NCI-H1694 (cell line): Measurements from ENCODE around the gene JCAD.

ENCODE experiments used
- DNase-seq: peaks from one replicate; lab custom pipeline; 2025; lab: John Stamatoyannopoulos, UW

The JCAD gene

DNA sequence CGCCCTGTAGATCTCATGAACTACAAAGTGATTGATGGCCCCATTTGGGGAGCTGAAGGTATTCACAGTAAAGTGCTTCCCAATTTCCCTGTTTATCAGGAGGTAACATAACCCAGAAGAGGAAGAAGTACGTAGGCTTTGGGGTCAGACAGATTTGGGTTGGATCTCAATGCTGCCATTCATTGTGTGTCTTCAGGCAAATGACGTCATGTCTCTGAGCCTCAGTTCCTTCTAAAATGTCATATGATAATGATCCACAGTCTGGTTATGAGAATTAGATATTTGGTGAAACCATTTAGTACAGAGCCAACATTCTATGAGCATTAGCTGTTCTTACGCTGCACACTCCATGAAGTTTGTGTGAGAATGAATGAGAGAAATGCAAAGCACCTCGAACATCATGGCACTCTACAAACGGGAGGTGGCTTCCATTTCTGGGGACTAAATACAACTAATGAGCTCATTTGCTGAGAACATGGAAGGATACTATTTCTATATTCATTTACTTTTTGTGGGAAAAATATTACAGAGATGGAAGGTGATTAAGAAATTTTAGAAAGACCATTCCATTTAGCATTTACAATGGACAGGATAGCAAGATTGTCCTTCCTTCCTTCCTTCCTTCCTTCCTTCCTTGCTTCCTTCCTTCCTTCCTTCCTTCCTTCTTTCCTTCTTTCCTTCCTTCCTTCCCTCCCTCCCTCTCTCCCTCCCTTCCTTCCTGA is 13.8 kb upstream of the JCAD start:
- DNase-seq: no peak

DNA sequence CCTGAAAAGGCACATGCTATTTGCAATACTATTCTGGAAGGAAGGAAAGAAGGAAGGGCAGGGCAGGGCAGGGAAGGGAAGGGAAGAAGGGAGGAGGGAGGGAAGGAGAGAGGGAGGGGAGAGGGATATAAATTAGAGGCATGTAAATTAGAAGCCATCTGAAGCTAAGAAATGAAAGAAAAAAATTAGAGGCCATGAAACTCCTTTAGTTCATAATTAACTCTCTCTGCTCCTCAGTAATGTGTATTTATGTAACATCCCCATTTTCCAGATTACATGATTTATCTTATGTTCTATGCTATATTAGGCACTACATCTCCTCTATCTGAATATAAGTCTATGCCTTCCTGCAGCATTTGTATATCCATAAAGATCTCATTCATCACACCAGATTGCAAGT is 12.7 kb upstream of the JCAD start:
- DNase-seq: no peak

DNA sequence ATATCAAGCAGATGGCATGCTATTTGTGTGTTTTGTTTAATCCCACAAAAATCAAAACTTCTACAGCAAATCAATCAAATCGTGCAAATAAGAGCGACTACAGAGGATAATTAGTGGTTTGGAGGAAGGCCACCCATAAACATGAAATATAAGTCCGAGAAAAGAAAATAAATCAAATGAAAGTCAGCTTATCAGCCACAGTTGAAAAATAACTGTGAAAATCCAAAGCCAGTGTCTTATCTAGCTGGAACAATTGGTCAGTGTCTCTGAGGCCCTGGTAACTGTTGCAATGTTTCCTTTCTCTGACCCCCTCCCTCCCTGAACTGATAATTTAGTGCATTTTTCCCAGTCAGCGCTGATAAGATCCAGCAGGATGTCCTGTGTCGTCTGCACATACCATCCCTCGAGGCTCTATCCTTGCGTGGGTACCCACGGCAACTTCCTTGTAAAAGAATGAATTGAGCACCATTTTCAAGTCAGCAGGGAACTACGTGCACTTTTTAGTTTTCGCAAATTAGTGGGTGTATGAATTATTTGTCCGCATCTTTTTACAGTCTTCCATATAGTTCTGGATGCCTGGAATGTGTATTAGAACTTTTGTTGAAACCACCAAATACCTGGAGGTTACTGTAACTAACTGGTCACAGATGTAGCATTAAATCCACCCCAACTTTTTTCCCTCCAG is 10.8 kb upstream of the JCAD start:
- DNase-seq: no peak

DNA sequence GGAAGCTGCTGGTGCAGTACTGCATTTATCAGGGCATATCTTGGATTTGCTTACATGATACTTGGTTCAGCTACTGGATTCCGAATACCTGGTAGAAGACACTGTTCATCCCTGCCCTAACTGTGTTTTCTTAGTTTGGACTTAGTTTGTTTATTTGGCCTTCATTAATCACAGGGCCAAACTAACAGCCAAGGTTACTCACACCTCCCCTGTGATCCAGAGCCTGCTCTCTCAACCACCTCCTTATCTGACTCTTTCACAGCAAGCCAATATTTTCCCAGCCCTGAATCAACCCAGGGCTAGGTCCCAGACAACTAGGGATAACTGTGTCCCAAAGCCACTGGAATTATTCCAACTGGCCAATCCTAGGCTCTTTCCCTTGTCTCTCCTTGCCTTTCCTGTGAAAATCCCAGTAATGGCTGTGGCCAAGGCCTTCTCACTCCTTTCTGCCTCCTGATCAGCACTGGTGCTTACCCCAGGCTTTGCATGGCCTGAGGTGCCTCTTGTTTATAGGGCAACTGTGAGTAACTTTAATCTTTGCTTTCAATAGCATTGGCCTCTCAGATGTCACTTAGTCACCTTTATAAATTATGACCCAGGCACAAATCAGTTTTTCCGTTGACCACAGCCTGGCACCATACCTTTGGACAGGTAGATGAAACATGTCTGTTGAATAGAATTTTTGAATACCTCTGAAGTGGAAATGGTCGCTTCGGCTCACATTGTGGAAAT is 9.3 kb upstream of the JCAD start:
- DNase-seq: no peak

DNA sequence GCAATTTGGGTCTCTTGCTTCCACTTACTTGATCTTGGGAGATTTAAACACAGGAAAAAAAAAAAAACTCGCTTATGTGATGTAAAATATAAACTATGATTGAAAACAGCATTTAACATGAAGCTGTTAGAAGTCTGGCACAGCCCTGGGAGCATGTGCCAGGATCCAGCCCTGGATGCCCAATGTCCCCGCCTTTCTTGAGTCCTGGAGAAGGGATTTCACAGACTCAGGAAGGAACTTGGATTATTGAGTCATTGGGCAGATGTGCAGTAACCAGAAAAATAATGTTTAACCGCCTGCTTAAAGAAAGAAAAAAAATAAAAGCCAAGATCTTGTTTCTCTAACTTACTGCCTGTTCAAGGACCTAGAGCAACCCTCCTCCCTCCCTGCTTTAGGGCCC is 3.7 kb upstream of the JCAD start:
- DNase-seq: no peak

DNA sequence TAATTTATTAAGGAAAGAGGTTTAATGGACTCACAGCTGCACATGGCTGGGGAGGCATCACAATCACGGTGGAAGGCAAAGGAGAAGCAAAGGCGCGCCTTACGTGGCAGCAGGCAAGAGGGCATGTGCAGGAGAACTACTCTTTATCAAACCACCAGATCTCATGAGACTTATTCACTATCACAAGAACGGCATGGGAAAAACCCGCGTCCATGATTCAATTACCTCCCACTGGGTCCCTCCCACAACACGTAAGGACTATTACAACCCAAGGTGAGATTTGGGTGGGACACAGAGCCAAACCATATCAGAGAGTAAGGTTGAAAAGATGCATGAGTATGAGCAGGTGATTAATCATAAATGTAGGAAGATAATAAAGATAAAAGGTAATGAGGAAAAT is 3.2 kb upstream of the JCAD start:
- no peak for DNase-seq

DNA sequence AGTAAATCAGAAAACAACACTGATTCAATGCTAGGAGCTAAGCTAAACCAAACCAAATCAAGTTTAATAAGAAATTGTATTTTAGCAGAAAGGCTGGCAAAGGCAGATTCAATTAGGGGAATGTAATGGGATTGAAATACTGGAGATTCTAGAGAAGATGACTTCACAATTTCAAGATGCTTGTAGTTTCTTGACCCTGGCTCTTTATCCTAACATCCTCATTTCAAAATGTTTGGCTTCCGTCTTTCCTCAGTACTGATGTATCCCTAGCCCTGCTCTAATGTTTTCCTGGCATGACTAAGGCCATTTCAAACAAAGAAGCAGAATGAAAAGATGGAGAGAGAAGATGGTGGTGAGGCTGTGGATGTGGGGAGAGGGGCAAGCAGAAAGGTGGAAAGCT is 2.7 kb upstream of the JCAD start:
- no peak for DNase-seq

DNA sequence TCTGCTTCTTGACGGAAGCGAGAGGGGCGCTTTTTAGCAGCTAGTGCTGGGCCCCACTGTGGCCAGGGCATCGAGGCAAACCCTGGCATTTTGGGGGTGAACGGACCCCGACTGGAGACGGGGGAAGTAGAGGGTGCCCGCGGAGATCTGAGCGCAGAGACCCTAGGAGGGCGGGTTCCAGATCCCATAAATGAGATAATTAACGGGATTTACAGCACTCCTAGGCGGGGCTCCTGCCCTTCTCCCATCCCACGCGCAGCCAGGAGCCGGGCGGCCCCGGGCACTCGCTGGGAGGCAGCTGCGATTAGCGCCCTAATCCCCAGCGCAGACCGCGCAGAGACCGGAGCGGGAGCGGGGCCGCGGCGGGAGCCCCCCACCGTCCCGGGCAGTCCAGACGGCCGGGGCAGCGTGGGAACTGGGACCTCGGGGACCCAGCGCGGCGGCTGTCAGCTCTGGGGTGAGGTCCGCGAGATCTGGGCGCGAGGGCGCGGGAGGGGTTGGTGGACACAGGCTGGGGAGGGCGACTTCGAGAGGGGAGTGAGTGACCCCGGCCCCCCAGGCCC is 735 bp downstream of the JCAD start:
- DNase-seq: no peak

DNA sequence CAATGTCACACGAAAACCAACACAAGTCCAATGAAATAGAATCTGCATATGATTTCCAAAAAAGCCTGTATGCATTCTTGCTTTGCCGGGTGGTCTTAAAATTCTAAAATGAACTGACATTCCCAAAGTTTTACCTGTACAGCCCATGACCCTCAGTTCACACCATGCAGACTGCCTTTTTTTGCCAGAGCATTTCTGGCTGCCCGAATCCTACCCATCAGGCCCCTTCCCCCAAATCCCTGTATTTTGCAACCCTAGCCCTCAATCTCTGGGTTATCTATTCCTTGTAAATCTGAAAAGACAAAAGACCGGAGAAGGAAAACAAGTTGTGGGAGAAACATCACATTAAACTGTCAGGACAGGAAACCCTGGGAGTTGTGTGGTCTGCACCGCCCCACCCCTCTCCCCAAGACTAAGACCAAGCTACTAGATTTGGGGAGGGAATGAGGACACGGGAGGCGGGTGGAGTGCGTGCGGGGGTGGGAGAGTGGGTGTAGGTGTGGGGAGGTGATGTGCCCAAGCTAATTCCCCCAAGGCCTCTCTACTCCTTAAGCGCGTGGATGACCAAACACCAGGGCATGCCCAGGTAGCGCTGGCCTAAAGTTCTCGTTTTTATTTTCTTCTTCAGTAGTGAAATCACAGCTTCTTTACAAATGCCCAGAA is 1.4 kb downstream of the JCAD start:
- no peak for DNase-seq

DNA sequence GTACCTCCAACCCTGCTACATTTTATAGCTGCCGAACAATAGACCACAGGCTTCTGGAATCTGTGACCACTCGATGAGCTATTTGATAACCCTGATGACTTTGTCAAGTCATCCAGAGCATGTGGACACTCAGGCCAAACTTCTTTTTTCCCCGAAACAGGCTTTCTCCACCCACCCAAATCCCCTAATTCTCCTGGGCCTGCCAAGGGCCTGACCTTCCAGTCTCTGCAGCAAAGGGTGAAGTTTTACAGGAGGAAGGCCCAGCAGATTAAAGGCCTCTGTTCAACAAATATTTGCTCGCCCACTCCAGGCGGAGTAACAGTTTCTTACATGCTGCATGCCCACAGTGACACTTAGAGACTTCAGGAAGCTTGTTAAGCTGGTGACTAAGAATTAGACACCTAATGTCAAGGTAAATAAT is 2.0 kb downstream of the JCAD start:
- DNase-seq: no peak

DNA sequence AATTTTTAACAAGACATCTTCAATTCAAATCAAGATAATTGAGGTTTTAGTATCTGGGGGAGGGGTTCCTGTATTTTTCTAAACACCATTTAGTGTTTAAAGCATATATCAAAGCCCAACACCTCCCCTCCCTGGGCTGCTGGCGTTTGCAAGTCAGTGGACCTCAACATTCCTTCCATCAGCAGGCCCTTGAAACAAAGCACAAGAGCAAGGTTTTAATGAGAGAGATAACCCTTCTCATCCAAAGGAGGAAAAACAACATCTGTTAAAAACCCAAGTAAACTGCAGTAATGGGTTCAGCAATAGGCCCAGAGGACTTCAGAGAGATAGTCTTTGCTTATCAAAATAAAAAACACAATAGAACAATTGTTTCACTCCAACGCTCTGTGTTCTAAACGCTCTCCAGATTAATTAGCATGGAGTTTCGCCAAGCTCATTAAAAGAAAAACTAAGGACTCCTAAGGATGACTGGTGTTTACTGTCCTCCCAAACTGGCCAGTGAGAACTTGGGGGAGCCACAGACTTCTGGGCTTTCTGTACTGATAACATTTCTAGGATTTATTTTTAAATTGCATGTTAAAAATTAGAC is 2.5 kb downstream of the JCAD start:
- DNase-seq: no peak

DNA sequence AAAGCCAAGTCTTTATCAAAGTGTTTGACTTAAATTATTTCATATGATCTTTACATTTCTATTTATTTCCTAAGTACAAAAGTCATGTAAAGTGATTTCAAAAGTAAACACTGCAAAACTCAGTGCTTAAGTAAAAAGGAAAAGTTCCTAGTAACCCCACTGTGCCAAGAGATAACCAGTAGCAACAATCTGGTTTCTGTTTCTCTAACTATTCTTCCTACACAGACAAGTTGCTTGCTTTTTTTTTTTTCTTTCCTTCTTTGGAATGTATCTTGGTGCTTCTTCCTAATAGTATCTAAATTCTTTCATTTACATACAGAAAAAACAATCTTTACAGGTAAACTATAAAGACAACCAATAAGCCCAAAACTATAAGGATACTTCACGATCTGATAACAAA is 3.1 kb downstream of the JCAD start:
- DNase-seq: no peak

DNA sequence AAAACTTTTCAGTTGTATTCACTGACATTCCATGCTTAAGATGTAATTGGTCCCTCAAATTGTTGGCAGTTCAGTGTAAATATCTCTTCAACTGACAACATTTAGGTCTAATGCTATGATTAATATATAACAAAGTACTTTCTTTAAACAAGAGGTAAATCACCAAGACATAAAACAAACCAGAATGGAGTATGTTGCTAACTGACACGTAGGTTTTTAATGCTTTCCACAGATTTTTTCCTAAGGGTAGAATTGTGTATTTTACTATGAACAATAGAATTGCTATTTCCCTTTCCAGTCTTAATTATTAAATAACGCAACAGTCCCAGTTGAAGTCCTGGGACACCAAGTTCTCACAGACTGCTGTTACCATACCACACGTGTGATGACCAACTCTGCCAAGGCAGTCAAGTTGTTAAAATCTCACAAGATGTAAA is 4.1 kb downstream of the JCAD start:
- DNase-seq: no peak

DNA sequence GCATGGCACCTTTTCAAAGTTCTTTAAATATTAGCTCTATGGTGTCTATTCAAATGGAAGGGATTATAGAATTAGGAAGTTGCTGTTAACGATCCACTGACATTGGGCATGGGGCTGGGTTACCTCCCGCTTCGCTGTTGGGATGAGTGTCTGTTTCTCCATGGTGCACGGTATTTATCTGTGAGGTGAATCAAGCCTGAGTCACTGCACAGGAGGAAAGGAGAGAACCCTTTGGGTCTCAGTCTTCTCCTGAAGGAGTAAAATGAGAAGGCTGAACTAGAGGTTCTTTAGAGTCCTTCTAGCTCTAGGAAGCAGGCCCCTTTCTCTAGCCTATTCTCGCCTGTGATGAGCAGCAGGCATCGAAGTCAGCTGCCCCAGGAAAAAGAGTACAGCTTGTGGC is 7.3 kb downstream of the JCAD start:
- no peak for DNase-seq

DNA sequence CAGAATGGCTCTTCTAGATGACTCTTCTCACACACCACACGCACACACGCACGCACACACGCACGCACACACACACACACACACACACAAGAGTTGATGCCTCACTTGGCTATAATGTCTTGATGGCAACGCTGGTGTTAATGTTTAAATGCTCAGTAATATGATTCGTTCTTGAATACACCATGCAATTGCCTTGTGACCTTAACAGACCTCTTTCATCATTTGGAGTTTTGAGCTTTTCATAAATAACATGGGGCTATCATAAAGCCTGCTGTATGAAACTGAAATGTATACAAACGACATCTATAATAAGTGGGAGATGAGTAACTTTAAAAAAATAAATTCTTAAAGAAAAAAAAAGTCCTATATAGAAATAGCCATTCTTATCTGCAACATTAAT is 8.2 kb downstream of the JCAD start:
- peak; percentile 48 for DNase-seq

DNA sequence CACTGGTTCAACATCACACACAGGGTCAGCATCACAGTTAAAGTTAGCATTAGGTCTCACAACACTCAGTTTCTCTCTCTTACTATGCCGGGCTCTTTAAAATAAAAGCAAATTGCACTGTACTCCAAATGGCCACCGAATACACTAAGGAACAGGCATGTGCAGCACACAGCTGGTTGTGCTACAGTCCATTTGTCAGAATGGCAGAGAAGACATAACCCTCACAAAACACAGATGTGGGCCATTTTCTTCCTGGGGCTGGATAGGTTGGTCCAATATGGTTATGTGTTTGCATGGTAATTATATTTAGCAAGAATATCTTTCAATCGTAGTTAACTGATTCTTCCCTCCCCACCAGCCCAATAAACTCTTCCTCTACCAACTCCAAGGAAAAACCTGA is 9.0 kb downstream of the JCAD start:
- DNase-seq: peak; percentile 30

DNA sequence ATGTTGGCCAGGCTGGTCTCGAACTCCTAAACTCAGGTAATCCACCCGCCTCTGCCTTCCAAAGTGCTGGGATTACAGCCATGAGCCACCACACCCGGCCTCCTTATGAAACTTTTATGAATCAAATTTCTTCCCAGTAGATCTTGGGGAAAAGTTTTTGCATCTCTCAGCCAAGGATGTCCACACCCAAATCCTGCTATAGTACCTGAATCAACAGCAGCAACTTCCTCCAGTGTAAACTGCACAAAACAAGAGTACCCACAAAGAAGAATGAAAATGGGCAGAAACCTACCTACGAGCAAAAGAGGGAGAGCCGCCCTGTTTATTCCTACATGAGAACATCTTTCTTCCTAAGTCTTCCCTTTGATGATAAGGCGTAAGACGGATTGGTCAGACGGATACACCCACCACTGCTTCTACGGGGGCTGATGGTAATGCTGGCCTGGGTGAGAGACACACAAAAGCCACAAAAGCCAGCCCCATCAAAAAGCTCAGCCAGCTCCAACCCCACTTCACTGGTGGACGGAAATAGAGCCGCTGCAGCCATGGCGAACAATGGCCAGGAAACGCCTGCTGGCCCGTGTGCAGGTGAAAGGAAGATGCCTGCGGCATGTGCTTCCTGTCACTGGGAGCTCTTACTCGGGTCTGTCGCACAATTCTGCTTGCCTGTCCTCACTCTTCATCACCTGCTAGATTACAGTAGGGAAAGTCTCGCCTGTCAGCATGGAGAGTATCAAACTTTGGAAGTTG is 10.4 kb downstream of the JCAD start:
- no peak for DNase-seq

DNA sequence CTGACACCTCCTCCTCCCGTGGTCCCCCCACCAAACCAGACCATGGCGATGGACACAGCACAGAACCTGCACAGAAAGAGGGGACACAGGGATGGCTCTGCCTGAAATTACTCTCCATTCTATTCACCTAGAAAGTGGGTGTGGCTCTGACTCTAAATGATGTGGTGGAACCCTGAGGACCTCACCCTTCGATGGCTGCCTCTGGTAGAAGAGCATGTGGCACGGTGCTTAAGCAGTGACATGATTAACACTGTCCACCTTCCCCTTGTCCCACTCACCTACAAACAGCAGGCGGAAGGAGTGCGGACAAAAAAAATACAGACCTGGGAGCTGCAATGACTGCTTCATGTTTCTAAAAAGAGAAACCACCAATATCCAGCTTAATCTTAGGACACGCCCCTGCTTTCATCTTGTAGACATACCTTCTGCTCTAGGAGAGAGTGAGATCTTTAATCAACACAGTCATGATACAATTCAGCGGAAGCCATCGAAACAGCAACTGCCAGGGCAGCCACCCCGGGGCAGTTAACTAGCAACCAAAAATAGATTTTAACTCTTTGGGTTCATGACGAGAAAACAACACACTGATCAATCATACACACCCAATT is 11.4 kb downstream of the JCAD start:
- no peak for DNase-seq

DNA sequence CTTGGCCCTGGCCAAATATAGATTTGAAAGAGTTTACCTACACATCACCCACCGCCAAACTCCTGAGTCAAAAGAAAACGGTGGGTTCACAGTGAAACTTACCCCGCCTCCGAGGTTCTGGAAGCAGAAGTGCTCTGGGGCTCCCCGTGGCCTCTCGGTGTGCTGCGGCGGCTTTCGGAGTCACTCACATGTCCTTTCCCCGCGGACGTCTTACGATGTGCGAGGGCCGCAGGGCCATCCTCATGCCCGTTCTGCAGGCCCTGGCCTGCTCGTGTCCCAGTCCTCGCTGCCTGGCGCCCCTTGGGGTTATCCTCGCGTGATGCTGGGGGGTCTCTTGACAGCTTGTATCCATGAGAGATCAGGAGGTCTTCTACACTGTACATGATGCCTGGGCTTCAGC is 12.0 kb downstream of the JCAD start:
- DNase-seq: no peak

DNA sequence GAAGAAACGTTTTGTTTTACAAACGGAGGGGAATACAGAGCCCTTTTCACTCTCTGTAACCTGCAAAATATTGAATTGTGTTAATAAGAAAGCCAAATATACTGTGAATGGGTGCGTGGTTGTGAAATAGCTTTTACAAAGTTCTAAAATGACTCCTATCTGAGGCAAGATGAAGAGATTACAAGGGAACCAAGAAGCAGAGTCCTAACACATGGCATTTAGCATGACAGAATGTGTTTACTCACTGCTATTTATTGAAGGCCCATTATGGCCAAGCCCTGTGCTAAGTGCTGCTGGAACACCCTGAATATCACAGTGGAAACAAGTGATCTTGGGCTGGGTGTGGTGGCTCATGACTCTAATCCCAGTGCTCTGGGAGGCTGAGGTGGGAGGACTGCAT is 12.9 kb downstream of the JCAD start:
- no peak for DNase-seq

DNA sequence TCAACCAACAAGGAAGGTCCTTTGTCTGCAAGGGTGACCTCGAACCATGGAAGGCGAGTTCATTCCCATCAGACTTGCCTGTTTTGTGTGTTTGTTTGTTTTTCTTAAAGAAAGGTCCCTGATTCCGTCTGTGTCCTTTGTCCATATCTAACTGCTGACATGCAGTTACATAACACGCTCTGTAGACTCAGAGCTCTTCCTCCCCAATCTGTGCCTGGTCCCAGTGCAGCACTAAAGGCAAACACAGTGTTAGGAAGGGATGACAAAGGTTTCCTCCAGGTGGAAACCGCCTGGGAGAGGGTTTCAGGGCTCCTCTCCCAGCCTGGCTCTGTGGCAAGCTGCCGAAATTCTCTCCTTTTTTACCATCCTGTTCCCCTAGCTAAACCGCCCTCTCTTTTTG is 13.4 kb downstream of the JCAD start:
- no peak for DNase-seq
